ENCODE data around the gene GRIN2A.

GRCh38 chr16:9909072-9909825 is 273.0 kb downstream of the GRIN2A start:
- no peak for TF ChIP-seq CTCF (IDR thresholded peaks at IDR 0.05; ENCODE audit: low read length)
- no peak for TF ChIP-seq EZH2 (optimal IDR thresholded peaks at IDR 0.05; ENCODE audit: low read depth, low read length)
- no peak for TF ChIP-seq EZH2phosphoT487 (IDR thresholded peaks at IDR 0.05; ENCODE audit: low read length)
